CD8-positive, alpha-beta memory T cell (primary cell): Measurements from ENCODE around the gene OR2T29. TPM values are rescaled to one million over a fixed set of nuclear protein-coding genes. Genes with fewer than 3 reads are reported as not detected.
"Not testable (repeated sequence)": the region's sequence is repeated elsewhere in the genome, so short reads cannot be mapped to it uniquely, and the experiment has no call there.

ENCODE experiments used
- CTCF ChIA-PET: fragments of 350-600 bp; sonication (Branson Sonifier 250); formaldehyde crosslinking; loops from one replicate; lab custom pipeline; 2021; ENCODE audit warnings: antibody characterized with exemption; lab: Charles Lee
- POLR2A ChIA-PET: fragments of 350-600 bp; sonication (Branson Sonifier 250); formaldehyde crosslinking; loops from one replicate; lab custom pipeline; 2021; ENCODE audit warnings: antibody characterized with exemption; lab: Charles Lee
- DNase-seq, 5 donors: peaks; one replicate each; pipeline versions ENCODE4 v3.0.0 to v3.0.0-alpha.2; 2020 to 2022; ENCODE audit warnings: mixed read lengths in 1 of 5
- H3K27ac ChIP-seq: one replicate; pipeline ENCODE4 v1.7.0; 2013; ENCODE audit warnings: low read depth, mild to moderate bottlenecking, low read length, moderate library complexity
- H3K27me3 ChIP-seq: 2 replicates; pipeline ENCODE4 v1.7.0; 2013; ENCODE audit warnings: low read length, mild to moderate bottlenecking; ENCODE audit not compliant: insufficient read depth, poor library complexity, severe bottlenecking
- H3K36me3 ChIP-seq: 2 replicates; pipeline ENCODE4 v1.7.0; 2013; ENCODE audit warnings: mild to moderate bottlenecking, low read length, moderate library complexity; ENCODE audit not compliant: insufficient read depth
- H3K4me1 ChIP-seq: 2 replicates; pipeline ENCODE4 v1.7.0; 2013; ENCODE audit warnings: mild to moderate bottlenecking, low read length, moderate library complexity; ENCODE audit not compliant: insufficient read depth
- H3K4me3 ChIP-seq: 2 replicates; pipeline ENCODE4 v1.7.0; 2013; ENCODE audit warnings: mild to moderate bottlenecking, low read length
- H3K9me3 ChIP-seq: 2 replicates; pipeline ENCODE4 v1.7.0; 2013; ENCODE audit warnings: mild to moderate bottlenecking, low read length
- H3K27ac Mint-ChIP-seq, 8 donors: one replicate each; pipeline ENCODE4 v1.8.0; 2020 to 2021; ENCODE audit warnings: mixed read lengths in 8 of 8, mild to moderate bottlenecking in 6 of 8, inconsistent platforms in 3 of 8, moderate library complexity in 3 of 8
- H3K27me3 Mint-ChIP-seq, 2 donors: one replicate each; pipeline ENCODE4 v1.8.0; 2020 to 2021; ENCODE audit warnings: mixed read lengths in 2 of 2, mild to moderate bottlenecking in 1 of 2, moderate library complexity in 1 of 2
- H3K36me3 Mint-ChIP-seq, 3 donors: one replicate each; pipeline ENCODE4 v1.8.0; 2020 to 2021; ENCODE audit warnings: mixed read lengths in 3 of 3, inconsistent platforms in 1 of 3, mild to moderate bottlenecking in 1 of 3
- H3K4me1 Mint-ChIP-seq, 3 donors: one replicate each; pipeline ENCODE4 v1.8.0; 2020 to 2021; ENCODE audit warnings: mixed read lengths in 3 of 3, inconsistent platforms in 1 of 3, mild to moderate bottlenecking in 1 of 3
- H3K4me3 Mint-ChIP-seq, 7 donors: one replicate each; pipeline ENCODE4 v1.8.0; 2020 to 2021; ENCODE audit warnings: mixed read lengths in 7 of 7, mild to moderate bottlenecking in 6 of 7, moderate library complexity in 4 of 7, inconsistent platforms in 2 of 7
- H3K9me3 Mint-ChIP-seq, 5 donors: one replicate each; pipeline ENCODE4 v1.8.0; 2020 to 2022; ENCODE audit warnings: mixed read lengths in 5 of 5, mild to moderate bottlenecking in 3 of 5, moderate library complexity in 2 of 5, inconsistent platforms in 1 of 5
- polyA plus RNA-seq: library from polyadenylated mRNA; unstranded; fragments of 300-500 nt; fragmentation: Illumina TruSeq; gene quantifications from one replicate; pipeline ENCODE4 v1.2.3, GENCODE V29; 2021
- total RNA-seq, 2 experiments: library from RNA; stranded (reverse); gene quantifications; one replicate each; pipeline ENCODE4 v1.2.3, GENCODE V29; 2021

OR2T29 gene
- total and polyA plus RNA-seq, 3 experiments from 2014 or later, result not detected

DNA sequence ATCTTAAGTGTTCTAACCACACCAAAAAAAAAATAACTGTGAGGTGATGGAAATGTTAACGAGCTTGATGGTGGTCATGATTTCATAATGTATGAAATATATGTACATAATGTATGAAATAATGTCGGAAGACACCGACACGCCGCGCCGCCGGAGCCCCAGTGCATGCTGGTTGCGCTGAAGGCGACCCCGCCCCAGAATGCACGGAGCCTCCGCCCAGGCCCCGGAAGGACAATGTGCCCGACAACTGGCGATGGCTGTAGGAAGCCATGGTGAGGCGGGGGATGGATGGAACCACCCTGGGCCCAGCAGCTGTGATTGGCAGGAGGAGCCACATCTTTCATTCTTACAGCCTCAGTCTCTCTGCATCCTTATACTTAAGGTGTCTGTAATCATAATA lies 27.5 kb upstream of the OR2T29 start:
- H3K27ac ChIP-seq, result no peak overlapping the region
- Mint-ChIP-seq H3K27me3 (peaks cover 3 to 15% of the 10 kb centered on the region in 2 donors), H3K9me3 (no peaks in the 10 kb centered on the region), H3K4me3 (no peak overlapping the region), H3K36me3 (no peaks in the 10 kb centered on the region), H3K27ac (no peak overlapping the region), H3K4me1 (no peaks in the 10 kb centered on the region)
- POLR2A ChIA-PET, result no interaction called here
- no peaks in the 10 kb centered on the region for H3K36me3 ChIP-seq
- no peak for DNase-seq
- H3K4me3 ChIP-seq, result no peak overlapping the region
- no peaks in the 10 kb centered on the region for H3K9me3 ChIP-seq
- CTCF ChIA-PET, result no interaction called here
- no peaks in the 10 kb centered on the region for H3K27me3 ChIP-seq
- no peaks in the 10 kb centered on the region for H3K4me1 ChIP-seq

DNA sequence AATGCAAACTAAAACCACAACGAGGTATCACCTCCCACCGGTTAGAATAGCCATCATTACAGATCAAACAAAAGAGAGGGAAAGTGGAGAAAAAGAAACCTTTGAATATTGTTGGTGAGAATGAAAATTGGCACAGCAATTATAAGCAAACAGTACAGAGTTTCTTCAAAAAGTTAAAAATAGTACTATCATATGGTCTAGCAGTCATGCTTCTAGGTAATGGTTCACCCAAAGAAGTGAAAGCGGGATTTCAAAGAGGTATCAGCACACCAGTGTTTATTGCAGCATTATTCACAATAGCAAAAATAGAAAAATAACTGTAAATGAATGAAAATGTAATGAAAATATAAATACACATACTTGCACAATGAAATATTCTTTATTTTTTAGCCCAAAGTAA lies 26.8 kb upstream of the OR2T29 start:
- Histone ChIP-seq H3K9me3 (no peaks in the 10 kb centered on the region), H3K27me3 (no peaks in the 10 kb centered on the region), H3K27ac (no peak overlapping the region), H3K4me1 (no peaks in the 10 kb centered on the region), H3K36me3 (no peaks in the 10 kb centered on the region), H3K4me3 (no peak overlapping the region)
- Mint-ChIP-seq H3K4me1 (no peaks in the 10 kb centered on the region), H3K36me3 (no peaks in the 10 kb centered on the region), H3K9me3 (no peaks in the 10 kb centered on the region), H3K4me3 (no peak overlapping the region), H3K27me3 (peaks cover 3 to 16% of the 10 kb centered on the region in 2 donors), H3K27ac (no peak overlapping the region)
- CTCF ChIA-PET, result no interaction called here
- DNase-seq, result no peak
- POLR2A ChIA-PET, result no interaction called here

DNA sequence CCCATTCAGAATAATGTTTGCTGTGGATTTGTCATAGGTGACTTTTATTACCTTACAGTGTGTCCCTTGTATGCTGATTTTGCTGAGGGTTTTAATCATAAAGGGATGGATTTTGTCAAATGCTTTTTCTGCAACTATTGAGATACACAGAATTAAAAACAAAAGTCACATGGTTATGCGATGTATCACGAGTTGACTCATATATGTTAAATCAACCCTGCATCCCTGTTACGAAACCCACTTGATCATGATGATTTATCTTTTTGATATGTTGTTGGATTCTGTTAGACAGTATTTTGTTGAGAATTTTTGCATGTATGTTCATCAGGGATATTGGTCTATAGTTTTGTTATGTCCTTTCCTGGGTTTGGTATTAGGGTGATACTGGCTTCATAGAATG lies 22.7 kb upstream of the OR2T29 start:
- POLR2A ChIA-PET, result no interaction called here
- H3K27me3 Mint-ChIP-seq, result peaks cover 3 to 8% of the 10 kb centered on the region in 2 donors
- no peaks in the 10 kb centered on the region for H3K27me3 ChIP-seq
- H3K9me3 Mint-ChIP-seq, result no peaks in the 10 kb centered on the region
- H3K9me3 ChIP-seq, result no peaks in the 10 kb centered on the region
- H3K36me3 Mint-ChIP-seq, result no peaks in the 10 kb centered on the region
- H3K4me1 Mint-ChIP-seq, result no peaks in the 10 kb centered on the region
- no peak overlapping the region for H3K4me3 Mint-ChIP-seq
- H3K36me3 ChIP-seq, result no peaks in the 10 kb centered on the region
- H3K4me1 ChIP-seq, result no peaks in the 10 kb centered on the region
- no peak overlapping the region for H3K27ac Mint-ChIP-seq
- H3K27ac ChIP-seq, result no peak overlapping the region
- DNase-seq, result no peak
- CTCF ChIA-PET, result no interaction called here
- no peak overlapping the region for H3K4me3 ChIP-seq

DNA sequence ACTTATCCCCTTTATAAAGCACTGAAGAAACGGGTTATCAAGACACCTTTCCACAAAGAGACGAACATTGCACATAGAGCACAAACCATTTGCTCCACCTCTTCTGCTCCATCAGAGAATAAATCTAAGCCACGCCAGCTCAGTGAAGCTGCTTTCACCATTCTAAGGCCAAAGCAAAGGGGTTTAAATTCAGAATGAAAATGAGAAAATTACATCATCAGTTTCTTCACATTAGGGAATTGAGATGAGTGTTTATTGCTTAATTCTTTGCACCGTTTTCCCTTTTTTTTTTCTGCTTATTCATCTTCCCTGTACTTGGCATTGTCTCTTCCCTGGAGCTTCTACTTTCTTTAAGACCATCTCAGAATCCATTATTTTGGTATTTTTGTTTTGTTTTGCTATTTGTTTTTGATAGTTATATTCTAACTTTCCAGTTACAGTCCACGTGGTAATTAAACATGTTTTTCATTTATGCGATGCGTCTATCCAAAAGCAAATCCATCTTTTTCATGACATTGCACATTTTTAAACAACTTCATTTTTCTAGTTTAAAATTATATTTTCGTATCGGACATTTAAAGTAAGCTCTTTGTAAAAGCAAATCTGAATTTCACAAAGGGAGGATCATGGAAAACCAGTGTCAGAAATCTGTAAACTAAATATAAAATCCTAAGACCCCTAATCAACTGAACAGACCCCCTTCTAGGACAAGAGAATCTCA lies 13.8 kb upstream of the OR2T29 start:
- POLR2A ChIA-PET, result no interaction called here
- Histone ChIP-seq H3K27me3 (no peaks in the 10 kb centered on the region), H3K27ac (no peak overlapping the region), H3K4me3 (no peak overlapping the region), H3K9me3 (no peaks in the 10 kb centered on the region), H3K36me3 (no peaks in the 10 kb centered on the region), H3K4me1 (no peaks in the 10 kb centered on the region)
- no peak overlapping the region for H3K27ac Mint-ChIP-seq
- no peaks in the 10 kb centered on the region for H3K36me3 Mint-ChIP-seq
- no peak overlapping the region for H3K4me3 Mint-ChIP-seq
- CTCF ChIA-PET, result no interaction called here
- no peak for DNase-seq
- H3K27me3 Mint-ChIP-seq, result peaks cover 0 to 2% of the 10 kb centered on the region in 2 donors
- no peaks in the 10 kb centered on the region for H3K9me3 Mint-ChIP-seq
- H3K4me1 Mint-ChIP-seq, result no peaks in the 10 kb centered on the region

DNA sequence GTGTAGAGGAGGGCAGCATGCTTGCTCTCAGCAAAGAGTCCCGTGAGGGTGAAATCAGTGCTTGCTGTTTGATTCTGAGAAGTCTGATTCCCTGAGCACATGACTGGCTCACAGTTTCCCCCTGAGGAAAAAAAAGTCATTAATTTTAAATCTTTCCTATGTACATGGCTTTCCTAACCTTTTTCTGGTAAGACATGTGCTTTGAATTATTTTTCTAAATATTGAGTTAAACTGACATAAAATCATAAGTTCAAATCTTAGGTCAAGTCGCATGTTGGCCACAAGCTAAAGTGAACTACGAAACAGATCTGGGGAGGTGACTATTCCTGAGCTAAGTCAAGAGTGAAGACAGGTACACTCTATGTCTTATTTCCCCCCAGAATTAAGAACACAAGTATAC lies 12.1 kb upstream of the OR2T29 start, which contains the start of gene OR2T34:
Gene OR2T34, minus strand, starts transcription at position 101 of the 400 bp plus-strand sequence. Its CDS starts 0 bp downstream, at position 101.
- CTCF ChIA-PET, result not testable (repeated sequence)

DNA sequence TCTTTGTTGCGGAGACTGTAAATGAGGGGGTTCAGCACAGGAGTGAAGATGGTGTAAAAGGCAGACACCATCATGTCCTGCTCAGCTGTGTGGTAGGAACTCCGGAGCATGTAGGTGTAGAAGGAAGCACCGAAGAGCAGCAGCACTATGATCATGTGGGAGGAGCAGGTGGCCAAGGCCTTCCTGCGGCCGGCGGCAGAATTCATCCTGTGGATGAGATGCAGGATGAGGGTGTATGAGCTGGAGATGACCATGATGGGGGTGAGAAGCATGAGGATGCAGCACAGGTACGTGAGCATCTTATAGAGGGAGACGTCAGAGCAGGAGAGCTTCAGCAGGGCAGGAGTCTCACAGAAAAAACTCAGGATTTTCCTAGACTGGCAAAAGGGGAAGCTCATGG lies 11.3 kb upstream of the OR2T29 start:
- H3K27me3 ChIP-seq, H3K36me3 ChIP-seq, DNase-seq, H3K4me1 Mint-ChIP-seq, H3K4me1 ChIP-seq, H3K4me3 ChIP-seq, H3K27me3 Mint-ChIP-seq, H3K36me3 Mint-ChIP-seq, H3K9me3 ChIP-seq, H3K27ac Mint-ChIP-seq, CTCF ChIA-PET, POLR2A ChIA-PET, H3K27ac ChIP-seq, H3K9me3 Mint-ChIP-seq, H3K4me3 Mint-ChIP-seq: not testable (repeated sequence)

More for the DNA sequence above, 12.1 kb upstream of the OR2T29 start, which contains the start of gene OR2T34:
- H3K4me3 Mint-ChIP-seq, H3K9me3 Mint-ChIP-seq, DNase-seq, H3K27me3 ChIP-seq, H3K4me1 Mint-ChIP-seq, H3K4me1 ChIP-seq, H3K36me3 Mint-ChIP-seq, H3K27ac Mint-ChIP-seq, H3K9me3 ChIP-seq, H3K27me3 Mint-ChIP-seq, H3K36me3 ChIP-seq, H3K4me3 ChIP-seq, POLR2A ChIA-PET, H3K27ac ChIP-seq: not testable (repeated sequence)

DNA sequence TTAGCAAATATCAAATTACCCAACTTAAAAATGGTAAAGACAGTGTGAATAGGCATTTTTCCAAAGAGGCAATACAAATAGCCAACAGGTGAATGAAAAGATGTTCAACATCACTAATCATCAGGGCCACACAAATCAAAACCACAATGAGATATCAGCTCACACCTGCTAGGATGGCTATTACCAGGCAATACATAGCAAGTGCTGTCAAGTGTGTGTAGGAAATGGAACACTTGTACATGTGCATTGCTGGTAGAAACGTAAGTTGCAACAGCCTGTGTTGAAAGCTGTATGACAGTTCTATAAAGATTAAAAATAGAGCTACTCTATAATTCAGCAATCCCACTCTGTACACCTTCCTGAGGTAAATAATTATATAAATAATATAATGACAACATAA lies 9.5 kb upstream of the OR2T29 start:
- CTCF ChIA-PET, H3K27ac ChIP-seq, H3K9me3 Mint-ChIP-seq, POLR2A ChIA-PET, H3K36me3 Mint-ChIP-seq, H3K36me3 ChIP-seq, H3K4me3 ChIP-seq, H3K4me3 Mint-ChIP-seq, H3K9me3 ChIP-seq, H3K4me1 Mint-ChIP-seq, DNase-seq, H3K27me3 Mint-ChIP-seq, H3K4me1 ChIP-seq, H3K27ac Mint-ChIP-seq, H3K27me3 ChIP-seq: not testable (repeated sequence)

DNA sequence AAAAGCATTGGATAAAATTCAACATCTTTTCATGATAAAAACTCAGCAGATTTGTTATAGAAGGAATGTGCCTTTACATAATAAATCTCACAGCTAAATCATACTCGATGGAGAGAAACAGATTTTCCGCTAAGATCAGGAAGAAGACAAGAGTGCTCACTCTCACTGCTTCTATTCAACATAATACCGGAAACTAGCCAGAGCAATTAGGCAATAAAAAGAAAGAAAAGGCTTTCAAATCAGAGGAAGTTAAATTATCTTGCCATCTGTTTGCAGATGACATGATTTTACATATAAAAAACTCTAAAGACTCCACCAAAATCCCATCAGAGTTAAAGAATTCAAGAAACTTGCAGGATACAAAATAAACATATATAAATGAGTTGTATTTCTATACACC lies 8.2 kb upstream of the OR2T29 start:
- H3K4me3 ChIP-seq, H3K4me1 ChIP-seq, H3K4me3 Mint-ChIP-seq, POLR2A ChIA-PET, H3K27me3 Mint-ChIP-seq, DNase-seq, H3K27ac Mint-ChIP-seq, H3K4me1 Mint-ChIP-seq, H3K36me3 Mint-ChIP-seq, H3K9me3 Mint-ChIP-seq, H3K9me3 ChIP-seq, H3K27me3 ChIP-seq, H3K27ac ChIP-seq, H3K36me3 ChIP-seq, CTCF ChIA-PET: not testable (repeated sequence)
